ENCODE data around the gene IL5. TPM values are rescaled to one million over a fixed set of nuclear protein-coding genes. Genes with fewer than 3 reads are reported as not detected.

The IL5 gene
- total and polyA plus RNA-seq, 2 of the 13 experiments (the other 11 are each of a cell fraction or from before 2014, with no cell fraction given) = not detected

GRCh38 chr5:132539716-132540115, 3.6 kb downstream of the IL5 start (continued):
- TF ChIP-seq THRA (CRISPR knock-in tag; IDR thresholded peaks at IDR 0.05; ENCODE audit: borderline replicate concordance) (peak; percentile 81; the same call in 1 of the 2 replicates), NR2F1 (CRISPR knock-in tag; IDR thresholded peaks at IDR 0.05) (peak; percentile 95 to 97), RORA (CRISPR knock-in tag; IDR thresholded peaks at IDR 0.05) (no peak), FOXK1 (CRISPR knock-in tag; IDR thresholded peaks at IDR 0.05; ENCODE audit: borderline replicate concordance, low read depth) (peak; percentile 40; the same call in 1 of the 2 replicates), CHD2 (IDR thresholded peaks at IDR 0.05; ENCODE audit: low read depth, low read length) (no peak), ESRRA (CRISPR knock-in tag; IDR thresholded peaks at IDR 0.05; ENCODE audit: low read depth) (peak; percentile 64; the same call in 1 of the 2 replicates), ZNF782 (CRISPR knock-in tag; IDR thresholded peaks at IDR 0.05; ENCODE audit: borderline replicate concordance) (no peak), PAF1 (CRISPR knock-in tag; IDR thresholded peaks at IDR 0.05) (no peak), MBNL3 (CRISPR knock-in tag; conservative IDR thresholded peaks at IDR 0.05) (no peak), FOXP4 (CRISPR knock-in tag; IDR thresholded peaks at IDR 0.05) (no peak), MED1 (CRISPR knock-in tag; IDR thresholded peaks at IDR 0.05) (peak; percentile 46; the same call in 1 of the 2 replicates), UBTF (CRISPR knock-in tag; IDR thresholded peaks at IDR 0.05) (no peak), SALL1 (CRISPR knock-in tag; IDR thresholded peaks at IDR 0.05) (peak; percentile 56; the same call in 1 of the 2 replicates), ZNF629 (CRISPR knock-in tag; conservative IDR thresholded peaks at IDR 0.05) (no peak), ZSCAN31 (CRISPR knock-in tag; IDR thresholded peaks at IDR 0.05; ENCODE audit: low read depth) (no peak), THAP9 (CRISPR knock-in tag; IDR thresholded peaks at IDR 0.05; ENCODE audit: borderline replicate concordance) (no peak), DMTF1 (CRISPR knock-in tag; IDR thresholded peaks at IDR 0.05) (no peak), FOXO1 (CRISPR knock-in tag; IDR thresholded peaks at IDR 0.05) (no peak; the same call in 1 of the 2 replicates)

Data from HepG2 (cell line).